Neutrophil (primary cell): ENCODE measurements around the gene MRPL9.
"Not testable (repeated sequence)": the region's sequence is repeated elsewhere in the genome, so short reads cannot be mapped to it uniquely, and the experiment has no call there.

ENCODE experiments used
- H3K27ac ChIP-seq: fragments of 200-600 bp; sonication (generic); 2 replicates; pipeline ENCODE4 v1.5.1; 2016; ENCODE audit warnings: mild to moderate bottlenecking, moderate library complexity
- H3K27me3 ChIP-seq: fragments of 200-600 bp; sonication (generic); 2 replicates; pipeline ENCODE4 v1.6.0; 2016; ENCODE audit warnings: mild to moderate bottlenecking
- H3K36me3 ChIP-seq: fragments of 200-600 bp; sonication (generic); 2 replicates; pipeline ENCODE4 v1.5.1; 2017
- H3K4me1 ChIP-seq, 2 experiments: fragments of 200-600 bp in 1 of 2; sonication (generic) in 1 of 2; 1 replicate in 1 of 2; 2 replicates in 1 of 2; pipeline versions ENCODE4 v1.5.1 to v1.6.1; 2013 to 2016; ENCODE audit warnings: low read depth in 1 of 2, low read length in 1 of 2, mild to moderate bottlenecking in 1 of 2, moderate library complexity in 1 of 2; ENCODE audit not compliant: control insufficient read depth in 1 of 2, insufficient read depth in 1 of 2
- H3K4me3 ChIP-seq, 2 experiments: fragments of 200-600 bp in 1 of 2; sonication (generic) in 1 of 2; 1 replicate in 1 of 2; 2 replicates in 1 of 2; pipeline ENCODE4 v1.5.1; 2013 to 2016; ENCODE audit warnings: low read depth in 1 of 2, low read length in 1 of 2, mild to moderate bottlenecking in 1 of 2, moderate library complexity in 1 of 2
- H3K9me3 ChIP-seq: fragments of 200-600 bp; sonication (generic); 2 replicates; pipeline ENCODE4 v1.5.1; 2016
- TF ChIP-seq, protein P1 (sequence below): fragments of 200-600 bp; sonication (generic); IDR thresholded peaks from 2 replicates; pipeline ENCODE4 v1.5.1; 2016; ENCODE audit warnings: antibody characterized with exemption

The MRPL9 gene

DNA sequence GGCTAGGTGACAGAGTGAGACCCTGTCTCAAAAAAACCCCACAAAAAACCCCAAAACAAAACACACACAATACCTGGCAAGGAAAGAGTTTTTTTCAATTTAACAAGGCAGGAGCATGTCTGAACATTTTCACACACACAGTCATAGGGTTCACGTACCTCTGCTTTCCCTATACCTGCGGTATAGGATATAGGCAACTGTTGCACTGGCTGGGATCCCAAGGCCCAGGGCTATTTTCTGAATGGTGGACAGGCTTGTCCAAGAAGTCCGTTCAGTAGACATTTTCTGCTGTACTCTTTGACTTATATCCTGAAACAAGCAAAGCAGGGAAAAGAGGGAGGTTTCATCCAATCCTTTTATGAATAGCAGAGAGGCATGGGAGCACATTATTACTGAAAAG, 19.4 kb upstream of the MRPL9 start:
- no peak overlapping the region for H3K27ac ChIP-seq
- H3K27me3 ChIP-seq = peaks cover 7% of the 10 kb centered on the region
- H3K9me3 ChIP-seq = no peaks in the 10 kb centered on the region
- H3K4me3 ChIP-seq = no peak overlapping the region
- no peaks in the 10 kb centered on the region for H3K4me1 ChIP-seq
- TF ChIP-seq, protein P1, sequence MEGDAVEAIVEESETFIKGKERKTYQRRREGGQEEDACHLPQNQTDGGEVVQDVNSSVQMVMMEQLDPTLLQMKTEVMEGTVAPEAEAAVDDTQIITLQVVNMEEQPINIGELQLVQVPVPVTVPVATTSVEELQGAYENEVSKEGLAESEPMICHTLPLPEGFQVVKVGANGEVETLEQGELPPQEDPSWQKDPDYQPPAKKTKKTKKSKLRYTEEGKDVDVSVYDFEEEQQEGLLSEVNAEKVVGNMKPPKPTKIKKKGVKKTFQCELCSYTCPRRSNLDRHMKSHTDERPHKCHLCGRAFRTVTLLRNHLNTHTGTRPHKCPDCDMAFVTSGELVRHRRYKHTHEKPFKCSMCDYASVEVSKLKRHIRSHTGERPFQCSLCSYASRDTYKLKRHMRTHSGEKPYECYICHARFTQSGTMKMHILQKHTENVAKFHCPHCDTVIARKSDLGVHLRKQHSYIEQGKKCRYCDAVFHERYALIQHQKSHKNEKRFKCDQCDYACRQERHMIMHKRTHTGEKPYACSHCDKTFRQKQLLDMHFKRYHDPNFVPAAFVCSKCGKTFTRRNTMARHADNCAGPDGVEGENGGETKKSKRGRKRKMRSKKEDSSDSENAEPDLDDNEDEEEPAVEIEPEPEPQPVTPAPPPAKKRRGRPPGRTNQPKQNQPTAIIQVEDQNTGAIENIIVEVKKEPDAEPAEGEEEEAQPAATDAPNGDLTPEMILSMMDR = no peak
- no peaks in the 10 kb centered on the region for H3K36me3 ChIP-seq

DNA sequence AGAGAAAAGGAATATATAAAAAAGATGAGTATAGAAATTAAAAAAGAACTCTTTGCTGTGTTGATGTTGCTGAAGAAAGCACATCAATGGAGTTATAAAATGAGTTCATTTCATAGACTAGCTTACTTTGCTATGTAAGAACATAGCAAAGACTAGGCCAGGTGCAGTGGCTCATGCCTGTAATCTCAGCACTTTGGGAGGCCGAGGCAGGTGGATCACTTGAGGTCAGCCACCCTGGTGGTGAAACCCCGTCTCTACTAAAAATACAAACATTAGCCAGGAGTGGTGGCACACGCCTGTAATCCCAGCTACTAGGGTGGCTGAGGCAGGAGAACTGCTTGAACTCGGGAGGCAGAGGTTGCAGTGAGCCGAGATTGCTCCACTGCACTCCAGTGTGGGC, 18.7 kb upstream of the MRPL9 start:
- H3K36me3 ChIP-seq, H3K4me1 ChIP-seq, H3K4me3 ChIP-seq, H3K27me3 ChIP-seq, H3K9me3 ChIP-seq, H3K27ac ChIP-seq: not testable (repeated sequence)

DNA sequence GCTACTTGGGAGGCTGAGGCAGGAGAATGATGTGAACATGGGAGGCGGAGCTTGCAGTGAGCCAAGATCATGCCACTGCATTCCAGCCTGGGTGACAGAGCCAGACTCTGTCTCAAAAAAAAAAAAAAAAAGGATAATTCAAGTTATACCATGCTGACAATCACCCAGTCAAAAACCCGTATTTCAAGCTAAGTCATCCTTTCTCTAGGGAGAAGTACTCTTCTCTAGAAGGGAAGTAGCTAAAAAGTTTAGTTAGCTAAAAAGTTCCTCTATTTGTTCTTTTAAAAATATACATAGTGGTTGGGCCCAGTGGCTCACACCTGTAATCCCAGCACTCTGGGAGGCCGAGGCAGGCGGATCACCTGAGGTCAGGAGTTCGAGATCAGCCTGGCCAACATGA, 17.4 kb upstream of the MRPL9 start:
- not testable (repeated sequence) for H3K4me3 ChIP-seq, H3K4me1 ChIP-seq, H3K9me3 ChIP-seq, H3K27ac ChIP-seq, H3K36me3 ChIP-seq, H3K27me3 ChIP-seq

DNA sequence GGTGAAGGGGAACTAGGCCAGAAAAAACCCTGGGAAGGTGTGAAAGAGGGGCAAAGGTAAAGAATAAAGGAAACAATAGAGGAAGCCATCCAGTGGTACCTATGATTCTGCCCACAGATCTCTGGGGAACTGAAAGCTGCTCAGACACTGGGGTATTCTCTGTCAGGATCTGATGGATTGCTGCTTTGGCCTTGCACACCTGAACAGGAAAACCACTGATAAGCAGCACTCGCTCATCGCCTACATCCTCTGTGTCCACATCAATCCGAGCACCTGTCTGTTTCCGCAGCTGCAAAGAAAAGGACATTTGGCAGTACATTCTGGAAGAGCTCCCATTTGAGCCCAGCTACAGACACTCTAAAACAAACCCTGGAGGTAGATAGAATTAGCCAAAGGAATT, 16.6 kb upstream of the MRPL9 start:
- TF ChIP-seq, protein P1 = no peak
- Histone ChIP-seq H3K36me3 (no peaks in the 10 kb centered on the region), H3K27ac (no peak overlapping the region)

DNA sequence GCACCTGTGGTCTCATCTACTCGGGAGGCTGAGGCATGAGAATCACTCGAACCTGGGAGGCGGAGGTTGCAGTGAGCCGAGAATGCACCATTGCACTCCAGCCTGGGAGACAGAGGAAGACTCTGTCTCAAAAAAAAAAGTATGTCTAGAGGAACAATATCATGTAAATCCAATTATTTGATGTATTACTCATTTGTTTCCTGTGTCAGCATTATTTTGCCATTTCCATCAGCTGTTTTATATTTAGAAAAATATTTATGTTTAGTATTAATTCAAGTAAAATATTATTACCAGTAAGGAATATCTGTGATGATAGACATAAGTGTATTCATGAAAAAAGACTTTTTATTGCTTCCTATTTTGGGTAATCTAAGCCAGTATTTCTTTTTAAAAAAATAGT, 14.0 kb upstream of the MRPL9 start:
- TF ChIP-seq, protein P1 = no peak
- Histone ChIP-seq H3K9me3 (no peaks in the 10 kb centered on the region), H3K27ac (no peak overlapping the region), H3K4me1 (no peaks in the 10 kb centered on the region), H3K36me3 (no peaks in the 10 kb centered on the region), H3K4me3 (no peak overlapping the region), H3K27me3 (no peaks in the 10 kb centered on the region)

More for the DNA sequence above, 16.6 kb upstream of the MRPL9 start:
- H3K27me3 ChIP-seq = no peaks in the 10 kb centered on the region
- H3K4me1 ChIP-seq = no peaks in the 10 kb centered on the region
- H3K9me3 ChIP-seq = no peaks in the 10 kb centered on the region
- no peak overlapping the region for H3K4me3 ChIP-seq

DNA sequence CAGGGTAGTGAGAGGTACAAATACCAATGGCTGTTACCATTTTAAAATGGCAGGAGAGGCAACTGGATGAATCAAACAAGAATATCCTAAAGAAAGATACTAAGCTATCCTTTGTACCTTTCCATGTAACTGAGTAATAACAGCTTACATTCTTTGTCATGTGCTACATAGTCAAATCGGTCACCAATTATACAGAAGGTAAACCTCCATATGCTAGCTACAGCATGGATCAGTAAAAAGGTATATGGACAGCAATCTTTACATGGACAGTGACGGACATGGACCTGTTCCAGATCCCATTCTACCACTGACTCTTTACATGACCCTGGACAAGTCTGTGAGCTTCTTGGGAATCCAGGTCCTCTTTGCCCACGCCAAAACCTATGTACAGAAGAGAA, 13.4 kb upstream of the MRPL9 start:
- Histone ChIP-seq H3K4me1 (no peaks in the 10 kb centered on the region), H3K36me3 (no peaks in the 10 kb centered on the region), H3K9me3 (no peaks in the 10 kb centered on the region), H3K27ac (no peak overlapping the region), H3K27me3 (no peaks in the 10 kb centered on the region), H3K4me3 (no peak overlapping the region)
- TF ChIP-seq, protein P1 = no peak
